Fibroblast of villous mesenchyme (primary cell): ENCODE data around the gene MAD1L1. TPM values are rescaled to one million over a fixed set of nuclear protein-coding genes. Genes with fewer than 3 reads are reported as not detected.

ENCODE experiments used
- DNase-seq: peaks from one replicate; pipeline ENCODE4 v3.0.0-alpha.2; 2010; ENCODE audit warnings: low read depth
- H3K4me3 ChIP-seq: 2 replicates; pipeline ENCODE4 v1.5.1; 2011; ENCODE audit warnings: low read depth, mild to moderate bottlenecking, low read length
- total RNA-seq: library from RNA; depleted of rRNA; stranded (reverse); fragments of >200 nt; gene quantifications from 2 replicates; pipeline ENCODE4 v1.2.3, GENCODE V29; 2012
- TF ChIP-seq, protein P1 (sequence below): IDR thresholded peaks from 2 replicates; pipeline ENCODE4 v1.5.1; 2012; ENCODE audit warnings: low read depth, mild to moderate bottlenecking, low read length; ENCODE audit not compliant: insufficient read depth

MAD1L1 gene
- total RNA-seq, 1 donor, result 43.6 TPM

DNA sequence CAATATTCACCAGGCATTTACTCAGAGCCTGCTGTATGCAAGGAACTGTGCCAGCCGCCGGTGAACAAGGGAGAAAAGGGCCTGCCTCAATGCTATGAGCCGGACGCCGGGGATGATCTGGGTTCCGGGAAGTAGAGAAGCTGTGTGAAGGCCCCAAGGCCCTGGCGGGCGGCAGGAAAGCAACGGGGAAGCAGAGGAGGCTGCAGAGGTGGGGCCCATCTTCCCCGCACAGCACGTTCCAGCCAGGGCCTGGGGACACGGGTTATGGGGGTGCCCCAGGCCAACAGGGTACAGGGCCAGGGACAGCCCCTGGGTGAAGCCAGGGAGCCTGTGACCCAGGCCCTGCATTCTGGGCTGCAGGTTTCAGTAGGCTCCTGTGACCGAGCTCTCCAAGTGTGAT, 179.3 kb downstream of the MAD1L1 start:
- H3K4me3 ChIP-seq, result no peak overlapping the region
- TF ChIP-seq, protein P1, sequence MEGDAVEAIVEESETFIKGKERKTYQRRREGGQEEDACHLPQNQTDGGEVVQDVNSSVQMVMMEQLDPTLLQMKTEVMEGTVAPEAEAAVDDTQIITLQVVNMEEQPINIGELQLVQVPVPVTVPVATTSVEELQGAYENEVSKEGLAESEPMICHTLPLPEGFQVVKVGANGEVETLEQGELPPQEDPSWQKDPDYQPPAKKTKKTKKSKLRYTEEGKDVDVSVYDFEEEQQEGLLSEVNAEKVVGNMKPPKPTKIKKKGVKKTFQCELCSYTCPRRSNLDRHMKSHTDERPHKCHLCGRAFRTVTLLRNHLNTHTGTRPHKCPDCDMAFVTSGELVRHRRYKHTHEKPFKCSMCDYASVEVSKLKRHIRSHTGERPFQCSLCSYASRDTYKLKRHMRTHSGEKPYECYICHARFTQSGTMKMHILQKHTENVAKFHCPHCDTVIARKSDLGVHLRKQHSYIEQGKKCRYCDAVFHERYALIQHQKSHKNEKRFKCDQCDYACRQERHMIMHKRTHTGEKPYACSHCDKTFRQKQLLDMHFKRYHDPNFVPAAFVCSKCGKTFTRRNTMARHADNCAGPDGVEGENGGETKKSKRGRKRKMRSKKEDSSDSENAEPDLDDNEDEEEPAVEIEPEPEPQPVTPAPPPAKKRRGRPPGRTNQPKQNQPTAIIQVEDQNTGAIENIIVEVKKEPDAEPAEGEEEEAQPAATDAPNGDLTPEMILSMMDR, result no peak

DNA sequence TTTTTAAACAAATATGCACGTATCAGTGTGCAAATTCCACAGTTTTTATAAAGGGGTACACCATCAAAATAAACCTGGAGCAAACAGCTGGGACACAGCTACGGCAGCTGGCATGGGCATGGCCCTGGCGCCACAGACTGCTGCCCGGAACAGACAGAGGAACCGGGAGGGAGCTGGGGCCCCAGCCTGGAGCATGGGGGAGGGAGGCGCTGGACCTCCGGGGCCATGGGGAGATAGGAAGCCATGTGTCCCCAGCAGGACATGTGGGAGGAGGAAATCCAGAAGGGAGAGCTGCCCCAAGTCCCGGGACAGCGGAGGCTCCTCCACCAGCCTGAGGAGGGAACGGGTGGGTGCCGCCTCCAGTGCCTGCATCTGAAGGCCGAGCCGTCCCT, 180.1 kb downstream of the MAD1L1 start:
- H3K4me3 ChIP-seq, result no peak overlapping the region
- no peak for DNase-seq
- TF ChIP-seq, protein P1, result no peak

More for the DNA sequence above, 179.3 kb downstream of the MAD1L1 start:
- no peak for DNase-seq

DNA sequence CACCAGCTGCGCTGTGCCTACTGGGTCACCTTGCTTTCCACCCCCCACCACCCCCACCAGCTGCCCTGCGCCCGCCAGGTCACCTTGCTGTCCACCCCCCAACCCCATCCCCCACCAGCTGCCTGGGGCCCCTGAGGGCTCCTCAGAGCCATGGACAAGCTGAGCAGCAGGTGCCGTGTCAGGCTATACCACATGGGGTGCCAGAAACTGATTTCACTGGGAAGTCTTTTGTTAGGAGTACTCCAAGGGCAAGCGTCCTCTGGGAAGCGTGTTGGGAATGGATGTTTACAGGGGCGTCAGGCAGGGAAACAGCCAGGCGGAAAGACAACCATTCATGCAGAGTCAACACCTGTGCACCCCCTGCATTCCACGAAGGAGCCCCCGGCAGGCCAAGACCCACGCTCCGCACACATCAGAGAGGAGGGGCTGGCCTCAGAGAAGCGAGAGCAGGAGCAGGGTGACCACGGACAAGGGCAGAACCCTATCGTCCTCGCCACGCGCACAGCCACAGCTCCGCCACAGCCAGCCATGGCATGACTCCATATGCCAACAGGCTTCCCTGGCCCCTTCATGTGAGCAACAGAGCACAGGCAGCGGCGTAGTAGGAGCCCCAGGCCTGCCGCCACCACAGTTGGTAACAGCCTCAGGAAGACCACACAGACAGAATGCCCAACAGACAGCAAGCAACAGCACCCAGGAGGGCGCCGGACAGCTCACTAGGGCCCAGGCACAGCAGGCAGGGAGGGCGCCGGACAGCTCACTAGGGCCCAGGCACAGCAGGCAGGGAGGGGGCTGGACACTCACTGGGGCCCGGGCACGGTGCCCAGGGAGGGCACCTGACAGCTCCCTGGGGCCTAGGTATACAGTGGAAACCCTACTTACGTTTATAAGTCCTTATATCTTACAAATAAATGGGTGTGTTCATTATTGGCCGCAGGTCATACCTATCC, 180.8 kb downstream of the MAD1L1 start:
- H3K4me3 ChIP-seq, result no peak overlapping the region
- no peak for DNase-seq
- TF ChIP-seq, protein P1, result no peak

DNA sequence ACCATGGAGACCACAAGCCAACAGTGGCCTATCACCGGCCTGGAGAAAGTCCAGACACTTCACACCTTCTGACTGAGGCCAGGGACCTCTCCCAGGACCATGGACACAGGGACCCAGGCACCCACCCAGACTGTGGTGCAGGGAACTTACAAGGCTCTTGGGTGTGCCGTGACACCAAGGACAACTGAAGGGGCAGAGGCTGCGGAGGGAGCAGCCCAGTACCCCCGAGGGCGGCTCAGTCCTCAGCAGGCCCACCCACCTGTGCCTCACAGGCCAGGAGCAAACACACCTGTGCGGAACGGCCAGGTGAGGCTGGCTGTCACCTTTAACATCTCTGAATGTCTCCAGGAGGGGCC, 182.3 kb downstream of the MAD1L1 start:
- TF ChIP-seq, protein P1, result no peak
- no peak overlapping the region for H3K4me3 ChIP-seq
- no peak for DNase-seq

DNA sequence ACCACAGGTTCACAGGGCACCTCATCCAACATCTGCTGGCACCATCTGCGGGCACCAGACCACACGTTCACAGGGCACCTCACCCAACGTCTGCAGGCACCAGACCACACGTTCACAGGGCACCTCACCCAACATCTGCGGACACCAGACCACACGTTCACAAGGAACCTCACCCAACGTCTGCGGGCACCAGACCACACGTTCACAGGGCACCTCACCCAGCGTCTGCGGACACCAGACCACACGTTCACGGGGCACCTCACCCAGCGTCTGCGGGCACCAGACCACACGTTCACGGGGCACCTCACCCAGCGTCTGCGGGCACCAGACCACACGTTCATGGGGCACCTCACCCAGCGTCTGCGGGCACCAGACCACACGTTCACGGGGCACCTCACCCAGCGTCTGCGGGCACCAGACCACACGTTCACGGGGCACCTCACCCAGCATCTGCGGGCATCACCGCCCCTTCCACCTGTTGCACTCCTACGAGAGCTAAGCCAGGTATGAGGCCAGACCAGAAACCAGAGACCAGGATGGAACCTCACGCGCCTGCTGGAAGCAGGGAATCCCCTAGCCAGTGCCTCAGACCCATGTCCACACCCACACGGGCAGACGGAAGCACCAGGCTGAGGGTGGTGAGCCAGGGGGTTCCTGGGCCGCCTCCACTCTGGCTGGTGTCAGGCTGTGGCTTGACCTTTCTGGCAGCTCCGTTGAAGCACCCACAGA, 182.8 kb downstream of the MAD1L1 start:
- TF ChIP-seq, protein P1, result no peak
- no peak overlapping the region for H3K4me3 ChIP-seq
- no peak for DNase-seq

DNA sequence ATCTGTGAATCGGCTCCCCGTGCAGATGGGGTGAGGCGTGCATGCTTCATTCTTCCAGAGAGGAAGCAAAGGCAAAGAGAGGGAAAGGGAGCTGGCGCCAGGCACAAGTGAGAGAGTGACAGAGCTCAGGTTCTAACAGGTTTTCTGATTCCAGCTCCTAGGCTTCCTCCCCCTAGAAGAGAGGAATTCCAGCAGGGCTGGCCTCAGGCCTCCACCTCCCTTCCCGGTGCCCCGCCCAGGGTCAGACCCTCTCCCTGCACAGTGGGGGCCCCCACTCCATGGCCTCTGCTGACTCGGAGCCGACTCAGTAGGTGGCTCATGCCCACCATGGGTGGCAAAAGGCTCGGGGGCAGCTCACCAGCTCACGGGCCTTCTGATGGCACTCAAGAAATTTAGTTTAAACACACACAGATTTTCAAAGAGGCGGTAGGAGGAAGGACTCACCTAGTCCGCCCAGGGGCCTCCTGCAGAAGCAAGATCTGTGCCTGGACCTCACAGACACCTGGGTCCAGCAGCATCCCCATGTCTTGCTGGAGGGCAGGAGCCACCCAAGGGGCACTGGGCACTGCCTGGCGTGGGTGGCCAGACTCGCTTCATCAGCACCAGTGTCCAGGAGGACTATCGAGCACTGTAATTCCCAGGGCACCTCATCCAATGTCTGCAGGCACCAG, 183.5 kb downstream of the MAD1L1 start:
- H3K4me3 ChIP-seq, result no peak overlapping the region
- TF ChIP-seq, protein P1, result no peak
- no peak for DNase-seq
